Ishikawa (cell line): ENCODE measurements around the gene CACNB2.

Source experiments
- CREB1 ChIP-seq: IDR thresholded peaks from 2 replicates; pipeline ENCODE4 v1.6.1; 2012; ENCODE audit warnings: low read depth
- EP300 ChIP-seq: IDR thresholded peaks from 2 replicates; pipeline ENCODE4 v1.6.1; 2012; ENCODE audit warnings: borderline replicate concordance
- FOXM1 ChIP-seq: IDR thresholded peaks from 2 replicates; pipeline ENCODE4 v1.6.1; 2012; ENCODE audit warnings: low read depth, borderline replicate concordance
- NFIC ChIP-seq: IDR thresholded peaks from 2 replicates; pipeline ENCODE4 v1.6.1; 2012
- TAF1 ChIP-seq: IDR thresholded peaks from 2 replicates; pipeline ENCODE4 v1.6.1; 2012; ENCODE audit warnings: low read depth, mild to moderate bottlenecking
- ZBTB7A ChIP-seq: IDR thresholded peaks from 2 replicates; pipeline ENCODE4 v1.6.1; 2012; ENCODE audit warnings: low read depth
- TF ChIP-seq, protein P1 (sequence below): IDR thresholded peaks from 2 replicates; pipeline ENCODE4 v1.6.1; 2012
- TF ChIP-seq, protein P2 (sequence below): IDR thresholded peaks from 2 replicates; pipeline ENCODE4 v1.6.1; 2012; ENCODE audit warnings: low read depth, mild to moderate bottlenecking
- TF ChIP-seq, protein P3 (sequence below): IDR thresholded peaks from 2 replicates; pipeline ENCODE4 v1.6.1; 2012

DNA sequence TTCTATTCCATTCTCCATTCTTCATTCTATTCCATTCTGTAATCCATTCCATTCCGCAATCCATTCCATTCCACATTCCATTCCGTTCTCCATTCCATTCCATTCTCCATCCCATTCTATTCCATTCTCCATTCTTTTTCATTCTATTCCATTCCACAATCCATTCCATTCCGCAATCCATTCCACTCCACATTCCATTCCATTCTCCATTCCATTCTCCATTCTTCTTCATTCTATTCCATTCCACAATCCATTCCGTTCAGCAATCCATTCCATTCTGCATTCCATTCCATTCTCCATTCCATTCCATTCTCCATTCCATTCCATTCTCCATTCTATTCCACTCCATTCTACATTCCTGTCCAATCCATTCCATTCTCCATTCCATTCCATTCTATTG, 426.0 kb downstream of the CACNB2 start:
- TF ChIP-seq ZBTB7A (no peak), EP300 (no peak), TAF1 (no peak), FOXM1 (no peak), NFIC (no peak), CREB1 (no peak)
- TF ChIP-seq, protein P1, sequence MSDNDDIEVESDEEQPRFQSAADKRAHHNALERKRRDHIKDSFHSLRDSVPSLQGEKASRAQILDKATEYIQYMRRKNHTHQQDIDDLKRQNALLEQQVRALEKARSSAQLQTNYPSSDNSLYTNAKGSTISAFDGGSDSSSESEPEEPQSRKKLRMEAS = no peak
- TF ChIP-seq, protein P2, sequence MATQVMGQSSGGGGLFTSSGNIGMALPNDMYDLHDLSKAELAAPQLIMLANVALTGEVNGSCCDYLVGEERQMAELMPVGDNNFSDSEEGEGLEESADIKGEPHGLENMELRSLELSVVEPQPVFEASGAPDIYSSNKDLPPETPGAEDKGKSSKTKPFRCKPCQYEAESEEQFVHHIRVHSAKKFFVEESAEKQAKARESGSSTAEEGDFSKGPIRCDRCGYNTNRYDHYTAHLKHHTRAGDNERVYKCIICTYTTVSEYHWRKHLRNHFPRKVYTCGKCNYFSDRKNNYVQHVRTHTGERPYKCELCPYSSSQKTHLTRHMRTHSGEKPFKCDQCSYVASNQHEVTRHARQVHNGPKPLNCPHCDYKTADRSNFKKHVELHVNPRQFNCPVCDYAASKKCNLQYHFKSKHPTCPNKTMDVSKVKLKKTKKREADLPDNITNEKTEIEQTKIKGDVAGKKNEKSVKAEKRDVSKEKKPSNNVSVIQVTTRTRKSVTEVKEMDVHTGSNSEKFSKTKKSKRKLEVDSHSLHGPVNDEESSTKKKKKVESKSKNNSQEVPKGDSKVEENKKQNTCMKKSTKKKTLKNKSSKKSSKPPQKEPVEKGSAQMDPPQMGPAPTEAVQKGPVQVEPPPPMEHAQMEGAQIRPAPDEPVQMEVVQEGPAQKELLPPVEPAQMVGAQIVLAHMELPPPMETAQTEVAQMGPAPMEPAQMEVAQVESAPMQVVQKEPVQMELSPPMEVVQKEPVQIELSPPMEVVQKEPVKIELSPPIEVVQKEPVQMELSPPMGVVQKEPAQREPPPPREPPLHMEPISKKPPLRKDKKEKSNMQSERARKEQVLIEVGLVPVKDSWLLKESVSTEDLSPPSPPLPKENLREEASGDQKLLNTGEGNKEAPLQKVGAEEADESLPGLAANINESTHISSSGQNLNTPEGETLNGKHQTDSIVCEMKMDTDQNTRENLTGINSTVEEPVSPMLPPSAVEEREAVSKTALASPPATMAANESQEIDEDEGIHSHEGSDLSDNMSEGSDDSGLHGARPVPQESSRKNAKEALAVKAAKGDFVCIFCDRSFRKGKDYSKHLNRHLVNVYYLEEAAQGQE = no peak
- TF ChIP-seq, protein P3, sequence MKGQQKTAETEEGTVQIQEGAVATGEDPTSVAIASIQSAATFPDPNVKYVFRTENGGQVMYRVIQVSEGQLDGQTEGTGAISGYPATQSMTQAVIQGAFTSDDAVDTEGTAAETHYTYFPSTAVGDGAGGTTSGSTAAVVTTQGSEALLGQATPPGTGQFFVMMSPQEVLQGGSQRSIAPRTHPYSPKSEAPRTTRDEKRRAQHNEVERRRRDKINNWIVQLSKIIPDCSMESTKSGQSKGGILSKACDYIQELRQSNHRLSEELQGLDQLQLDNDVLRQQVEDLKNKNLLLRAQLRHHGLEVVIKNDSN = no peak
